NOMO-1 (cell line): ENCODE data around the gene TNPO1.

Source experiments
- DNase-seq, 2 experiments: peaks; one replicate each; lab custom pipeline; 2025; ENCODE audit not compliant: unreplicated experiment in 2 of 2; lab: John Stamatoyannopoulos, UW

Gene TNPO1

GRCh38 chr5:72849546-72849945, 33.1 kb downstream of the TNPO1 start:
- peak in 1 of 2 experiments; percentile 36 for DNase-seq

GRCh38 chr5:72850113-72850512, 33.7 kb downstream of the TNPO1 start:
- DNase-seq: no peak

- DNase-seq: no peak
These were observed 35.9 kb downstream of the TNPO1 start for GRCh38 chr5:72852356-72852755.

- DNase-seq: no peak
These were observed 38.0 kb downstream of the TNPO1 start for GRCh38 chr5:72854419-72854818.

- DNase-seq: no peak
These were observed 39.4 kb downstream of the TNPO1 start for GRCh38 chr5:72855821-72856220.

- no peak for DNase-seq
These were observed 40.9 kb downstream of the TNPO1 start for GRCh38 chr5:72857396-72857795.

- no peak for DNase-seq
These were observed 42.7 kb downstream of the TNPO1 start for GRCh38 chr5:72859127-72859526.

GRCh38 chr5:72860499-72860898, 44.0 kb downstream of the TNPO1 start:
- DNase-seq: no peak

- DNase-seq: no peak
These were observed 55.0 kb downstream of the TNPO1 start for GRCh38 chr5:72871366-72872024.

- DNase-seq: no peak
These were observed 62.4 kb downstream of the TNPO1 start for GRCh38 chr5:72878854-72879253.

GRCh38 chr5:72882989-72883388, 66.5 kb downstream of the TNPO1 start:
- no peak for DNase-seq

- DNase-seq: no peak
These were observed 67.4 kb downstream of the TNPO1 start for GRCh38 chr5:72883850-72884249.

GRCh38 chr5:72884892-72885291, 68.4 kb downstream of the TNPO1 start:
- DNase-seq: no peak

- DNase-seq: no peak
These were observed 69.4 kb downstream of the TNPO1 start for GRCh38 chr5:72885824-72886223.

GRCh38 chr5:72888595-72888994, 72.1 kb downstream of the TNPO1 start:
- DNase-seq: no peak

- no peak for DNase-seq
These were observed 72.9 kb downstream of the TNPO1 start for GRCh38 chr5:72889324-72889723.

GRCh38 chr5:72892846-72893245, 76.4 kb downstream of the TNPO1 start:
- no peak for DNase-seq

- DNase-seq: no peak
These were observed 79.3 kb downstream of the TNPO1 start for GRCh38 chr5:72895758-72896157.

- no peak for DNase-seq
These were observed 90.3 kb downstream of the TNPO1 start for GRCh38 chr5:72906806-72907205.

- DNase-seq: no peak
These were observed 92.2 kb downstream of the TNPO1 start for GRCh38 chr5:72908664-72909063.

GRCh38 chr5:72917371-72917776, 100.9 kb downstream of the TNPO1 start:
- no peak for DNase-seq

GRCh38 chr5:72920690-72921502, 104.4 kb downstream of the TNPO1 start:
- DNase-seq: peak in 1 of 2 experiments; percentile 22
